Ammon's horn (tissue), 1 donor: Measurements from ENCODE around the gene KCTD1.

Experiments
- DNase-seq: peaks from one replicate; pipeline ENCODE4 v3.0.0-alpha.2; 2016; ENCODE audit warnings: low spot score

Gene KCTD1

DNA sequence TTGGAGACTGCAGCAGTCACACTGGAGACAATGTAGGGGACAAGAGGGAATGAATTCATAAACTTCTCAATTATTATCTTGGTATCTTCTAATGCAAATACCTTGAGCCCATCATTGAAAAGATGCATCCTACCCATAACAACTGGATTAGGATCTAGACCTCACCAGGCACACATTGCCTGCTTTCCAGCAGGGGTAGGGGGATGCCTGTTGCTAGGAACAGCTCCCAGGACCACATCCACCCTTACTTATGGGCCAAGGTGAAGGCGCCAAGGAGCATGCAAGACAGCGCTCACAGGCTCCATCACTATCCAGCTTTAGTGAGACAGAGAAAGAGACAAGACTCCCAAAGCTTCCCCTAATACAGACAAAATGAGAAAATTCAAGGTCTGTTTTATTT, 24.4 kb downstream of the KCTD1 start:
- DNase-seq, result no peak

DNA sequence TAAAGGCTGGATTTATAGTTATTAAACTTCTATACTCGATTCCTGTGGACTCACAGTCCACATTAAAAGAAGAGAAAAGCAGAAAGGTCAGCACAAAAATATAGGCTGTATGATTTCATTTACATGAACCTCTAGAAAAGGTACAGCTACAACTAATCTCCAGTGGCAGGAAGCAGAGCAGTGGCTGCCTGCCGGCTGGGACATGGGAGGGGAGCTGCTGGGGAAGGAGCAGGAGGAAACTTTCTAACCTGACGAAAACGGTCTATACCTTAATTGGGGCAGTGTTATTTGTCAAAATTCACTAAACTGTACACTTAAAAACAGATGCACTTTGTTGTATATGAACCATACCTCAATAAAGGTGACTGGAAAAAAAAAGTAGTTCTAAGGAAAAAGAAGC, 26.7 kb downstream of the KCTD1 start:
- no peak for DNase-seq

- no peak for DNase-seq
Measured at GRCh38 chr18:26520974-26521373, 27.4 kb downstream of the KCTD1 start.

- no peak for DNase-seq
Measured at GRCh38 chr18:26519114-26519513, 29.2 kb downstream of the KCTD1 start.

DNA sequence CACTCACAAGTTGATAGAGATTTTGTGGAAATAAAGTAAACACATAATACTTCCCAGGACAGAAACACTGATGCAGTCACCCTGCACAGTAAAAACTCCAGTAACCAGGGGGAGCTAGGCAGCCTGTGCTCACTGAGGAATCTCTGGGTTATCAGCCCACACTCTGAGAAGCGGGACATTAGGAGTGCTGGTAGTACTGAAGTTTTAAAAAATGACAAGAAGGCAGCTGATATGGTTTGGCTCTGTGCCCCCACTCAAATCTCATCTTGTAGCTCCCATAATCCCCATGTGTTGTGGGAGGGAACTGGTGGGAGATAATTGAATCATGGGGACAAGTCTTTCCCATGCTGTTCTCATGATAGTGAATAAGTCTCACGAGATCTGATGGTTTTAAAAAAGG, 31.4 kb downstream of the KCTD1 start:
- DNase-seq, result no peak

GRCh38 chr18:26515643-26516487, 32.5 kb downstream of the KCTD1 start:
- DNase-seq, result no peak

DNA sequence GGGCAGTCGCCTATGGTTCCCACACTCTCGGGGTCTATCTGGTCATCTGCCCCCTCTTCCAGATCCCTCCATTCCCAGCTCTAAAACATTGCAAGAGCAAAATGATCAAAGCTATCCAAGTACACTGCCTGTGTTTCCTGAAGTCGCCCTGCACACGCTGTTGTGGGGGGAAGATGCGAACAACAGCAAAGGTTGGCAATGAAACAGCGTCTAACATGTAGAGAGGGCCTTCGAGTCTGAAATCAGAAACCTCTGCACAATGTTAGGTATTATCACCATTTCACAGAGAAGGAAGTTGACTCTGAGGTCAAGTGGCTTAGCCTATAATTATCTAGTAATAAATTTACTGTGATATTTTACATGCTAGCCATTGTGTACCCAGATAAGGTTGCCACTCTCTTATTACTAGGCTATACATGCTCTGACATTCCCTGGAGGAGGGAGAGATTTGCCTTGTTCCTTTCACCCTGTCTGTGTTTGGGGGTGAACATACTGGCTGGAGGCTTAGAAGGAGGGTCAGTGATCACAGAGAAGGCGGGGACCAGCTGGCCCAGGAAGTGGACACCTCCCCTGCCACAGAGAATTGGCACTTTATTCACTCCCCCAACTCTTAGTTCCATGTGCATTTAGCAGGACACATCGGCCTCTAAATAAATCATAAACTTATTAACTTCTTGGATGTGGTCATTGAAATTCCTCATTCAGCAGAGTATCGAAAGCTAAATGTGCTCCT, 36.8 kb downstream of the KCTD1 start:
- no peak for DNase-seq

- no peak for DNase-seq
Measured at GRCh38 chr18:26510337-26510736, 38.0 kb downstream of the KCTD1 start.

DNA sequence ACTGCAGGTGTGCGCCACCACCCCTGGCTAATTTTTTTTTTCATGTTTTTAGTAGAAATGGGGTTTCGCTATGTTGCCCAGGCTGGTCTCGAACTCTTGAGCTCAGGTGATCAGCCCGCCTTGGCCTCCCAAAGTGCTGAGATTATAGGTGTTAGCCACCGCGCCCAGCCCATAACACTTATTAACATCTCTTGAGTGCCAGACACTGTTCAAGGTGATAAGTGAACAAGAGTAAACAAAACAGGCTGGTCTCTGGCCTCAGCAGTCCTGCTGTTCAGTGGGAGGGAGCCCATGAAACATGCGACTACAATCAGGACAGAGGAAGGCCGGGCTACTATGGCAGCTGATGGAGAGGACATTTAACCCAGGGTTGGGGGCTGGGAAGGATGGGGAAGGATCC, 42.3 kb downstream of the KCTD1 start:
- DNase-seq, result no peak

- DNase-seq, result no peak
Measured at GRCh38 chr18:26504831-26505230, 43.5 kb downstream of the KCTD1 start.

DNA sequence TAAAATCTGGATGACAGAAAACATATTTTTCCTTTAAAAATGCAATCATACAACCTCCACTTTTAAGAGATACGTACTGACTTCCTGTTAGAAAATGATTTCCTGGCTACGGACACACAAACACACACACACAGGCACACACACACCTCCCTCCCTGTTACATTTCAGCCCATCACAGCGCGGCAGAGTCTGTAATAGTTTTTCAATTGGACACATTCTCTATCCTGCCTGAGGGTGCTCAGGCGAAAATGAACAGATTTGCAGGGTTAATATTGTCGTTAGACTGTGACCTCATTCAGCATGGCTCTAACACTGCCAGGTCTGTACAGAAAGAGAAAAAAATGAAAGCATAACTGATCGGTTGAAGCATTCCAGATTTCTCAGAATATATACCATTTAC, 45.0 kb downstream of the KCTD1 start:
- no peak for DNase-seq

DNA sequence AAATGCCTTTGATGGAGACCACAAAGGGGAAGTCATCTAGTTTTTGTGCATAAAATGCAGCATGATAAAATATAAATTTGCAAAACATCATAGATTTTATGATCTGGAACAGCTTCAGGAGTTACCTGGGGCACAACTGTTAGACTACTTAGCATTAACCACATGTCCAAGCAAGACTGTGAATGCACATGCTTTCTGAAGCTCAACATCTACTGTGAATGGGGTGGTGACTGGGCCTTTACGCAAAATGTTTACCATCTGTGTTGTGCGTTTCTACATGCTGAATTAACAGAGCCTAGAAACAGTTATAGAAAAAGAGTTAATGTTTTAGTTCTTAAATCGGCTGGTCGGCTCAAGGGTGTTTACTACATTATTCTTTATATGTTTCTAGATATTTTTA, 45.5 kb downstream of the KCTD1 start:
- DNase-seq, result no peak

- no peak for DNase-seq
Measured at GRCh38 chr18:26497866-26498265, 50.5 kb downstream of the KCTD1 start.

DNA sequence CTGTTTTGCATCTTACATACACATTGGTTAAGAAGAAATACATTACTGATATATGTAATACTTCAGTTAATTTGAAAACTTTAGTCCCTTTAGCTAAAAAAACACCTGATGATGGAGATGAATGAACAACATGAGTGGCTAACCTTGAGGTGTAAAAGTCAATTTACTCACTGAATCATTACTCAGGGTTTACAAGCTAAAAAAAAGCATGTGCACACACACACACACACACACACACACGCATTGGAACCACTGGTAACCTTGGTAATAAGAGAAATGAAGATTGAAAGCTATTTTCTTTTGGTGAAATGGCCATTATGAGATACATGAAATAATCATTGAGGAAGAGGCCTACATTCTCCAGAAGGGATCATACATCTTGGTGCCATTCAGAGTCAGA, 51.8 kb downstream of the KCTD1 start:
- no peak for DNase-seq

DNA sequence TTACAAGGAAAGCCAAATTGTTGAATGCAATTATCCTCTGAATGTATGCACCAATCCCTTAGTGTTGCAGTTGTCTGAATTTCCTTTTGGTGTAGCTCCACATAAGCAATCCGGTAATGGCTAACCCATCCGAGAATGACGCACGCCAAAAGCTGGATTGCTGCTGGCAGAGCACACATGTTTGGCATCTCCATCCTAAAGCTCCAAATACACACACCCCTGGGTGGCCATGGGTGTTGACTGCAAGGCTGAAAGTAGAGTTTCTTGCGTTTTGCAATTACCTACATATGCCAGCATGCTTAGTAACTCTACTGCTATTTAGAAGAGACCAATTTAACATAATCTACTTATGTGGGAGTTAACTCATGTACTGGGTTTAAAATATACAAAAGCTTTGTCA, 53.1 kb downstream of the KCTD1 start:
- DNase-seq, result no peak

DNA sequence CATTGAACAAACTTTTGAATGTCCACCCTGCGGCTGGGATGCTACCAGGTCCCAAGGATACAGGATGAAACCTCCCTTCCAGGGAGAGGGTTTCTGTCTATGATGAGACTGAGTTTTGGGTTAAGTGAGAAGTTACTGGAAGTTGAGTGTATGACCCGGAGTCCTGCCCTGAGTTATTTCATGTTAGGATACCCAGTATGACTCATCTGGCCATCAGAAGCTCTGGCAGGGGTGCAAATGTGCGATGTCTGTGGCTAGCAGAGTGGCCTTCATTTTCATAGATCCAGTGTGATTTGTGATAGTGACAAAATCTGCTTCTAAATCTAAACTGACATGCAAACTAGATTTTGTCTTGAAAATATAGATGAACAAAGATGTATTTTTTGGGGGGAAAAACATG, 55.3 kb downstream of the KCTD1 start:
- no peak for DNase-seq

GRCh38 chr18:26491194-26491816, 57.0 kb downstream of the KCTD1 start:
- no peak for DNase-seq

- no peak for DNase-seq
Measured at GRCh38 chr18:26489881-26490280, 58.5 kb downstream of the KCTD1 start.

- no peak for DNase-seq
Measured at GRCh38 chr18:26489191-26489590, 59.2 kb downstream of the KCTD1 start.

- DNase-seq, result no peak
Measured at GRCh38 chr18:26488417-26489009, 59.8 kb downstream of the KCTD1 start.

DNA sequence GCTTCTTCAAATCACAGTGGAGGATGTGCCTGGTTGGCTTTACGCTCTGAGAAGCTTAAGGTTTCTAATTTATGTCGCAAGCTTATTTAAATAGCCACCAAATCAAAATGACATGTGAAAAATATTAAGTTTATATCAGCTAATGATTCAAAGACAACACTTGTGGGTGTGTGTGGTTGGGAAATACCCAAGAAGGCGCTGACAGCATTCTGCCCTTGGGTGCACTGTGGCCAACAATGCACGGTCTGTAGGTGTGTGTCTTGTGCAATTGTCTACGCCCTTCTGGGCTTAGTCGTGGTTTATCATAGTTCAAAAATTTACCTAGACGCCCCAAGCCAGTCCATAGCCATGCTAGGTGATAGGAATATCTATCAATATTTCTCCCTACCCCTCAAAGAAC, 60.9 kb downstream of the KCTD1 start:
- no peak for DNase-seq

DNA sequence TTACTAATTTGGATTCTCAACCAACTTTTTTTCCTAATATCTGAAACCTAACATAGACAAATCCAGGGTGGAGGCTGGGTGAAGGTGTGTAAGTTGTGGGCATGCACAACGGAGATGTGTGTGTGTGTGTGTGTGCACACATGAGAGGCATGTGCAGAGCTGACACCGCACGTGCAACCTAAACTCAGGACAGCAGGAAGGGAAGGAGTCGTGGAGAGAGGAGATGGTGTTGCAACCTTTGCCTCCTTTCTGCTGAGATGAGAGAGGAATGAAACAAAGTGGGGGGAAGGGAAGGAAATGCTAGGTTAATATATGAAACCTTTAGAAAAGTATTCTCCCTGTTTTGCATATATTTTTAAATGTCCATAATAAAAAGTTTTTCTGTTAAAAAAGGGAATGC, 64.7 kb downstream of the KCTD1 start:
- no peak for DNase-seq

DNA sequence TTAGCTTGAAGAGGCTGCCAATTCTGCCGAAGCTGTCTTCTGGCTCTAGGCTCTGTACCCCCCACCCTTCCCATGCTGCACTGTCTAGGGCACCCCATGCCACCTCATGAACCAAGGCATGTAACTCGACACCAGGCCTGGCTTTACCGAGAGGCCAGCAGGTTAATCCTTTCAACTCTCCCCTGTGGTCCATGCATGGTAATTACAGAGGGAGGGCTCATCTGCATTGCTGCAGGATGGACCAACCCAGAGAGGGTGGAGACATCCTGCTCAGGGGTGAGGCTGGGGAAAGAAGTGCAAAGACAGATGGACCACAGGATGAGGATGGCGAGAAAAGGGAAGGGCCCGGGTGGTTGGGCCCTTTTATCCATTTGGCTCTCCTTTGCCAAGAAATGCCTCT, 65.8 kb downstream of the KCTD1 start:
- DNase-seq, result no peak
